GM12878 (cell line): ENCODE data around the gene COX11. TPM values are rescaled to one million over a fixed set of nuclear protein-coding genes. Genes with fewer than 3 reads are reported as not detected.

Experiments
- ATF7 ChIP-seq: fragments of 450-650 bp; IDR thresholded peaks from 2 replicates; pipeline ENCODE4 v1.6.1; 2016; ENCODE audit warnings: low read depth, mild to moderate bottlenecking
- HSF1 ChIP-seq: fragments of 150-350 bp; IDR thresholded peaks from 2 replicates; pipeline ENCODE4 v1.6.1; 2014; ENCODE audit warnings: mild to moderate bottlenecking, low read depth, low read length
- MTA2 ChIP-seq: fragments of 450-650 bp; IDR thresholded peaks from 2 replicates; pipeline ENCODE4 v1.6.1; 2016; ENCODE audit warnings: low read depth, mild to moderate bottlenecking, moderate library complexity
- SMC3 ChIP-seq: IDR thresholded peaks from 2 replicates; pipeline ENCODE4 v1.6.1; 2011; ENCODE audit warnings: low read length, improper control_type of control experiment, borderline replicate concordance
- SPI1 ChIP-seq: IDR thresholded peaks from 2 replicates; pipeline ENCODE4 v1.6.1; 2011; ENCODE audit warnings: low read depth, mild to moderate bottlenecking, low read length, moderate library complexity, borderline replicate concordance; ENCODE audit not compliant: insufficient read depth
- ZBED1 ChIP-seq: IDR thresholded peaks from 2 replicates; pipeline ENCODE4 v1.6.1; 2016; ENCODE audit warnings: borderline replicate concordance
- polyA plus RNA-seq, 11 experiments: library from polyadenylated mRNA; depleted of rRNA in 4 of 11; unstranded in 6 of 11; stranded (reverse) in 5 of 11; fragments of >200 nt; fragmentation: Nextera tagmentation in 4 of 11; fragmentation: Illumina TruSeq in 1 of 11; extraction: Ambion mirVana in 4 of 11; extraction: Trizol in 1 of 11; gene quantifications; 1 replicate in 1 of 11; 2 replicates in 10 of 11; pipeline versions ENCODE4 v1.2.1 to v1.2.3, GENCODE V29; 2011 to 2016; ENCODE audit warnings: inconsistent platforms in 2 of 11, missing spikeins in 2 of 11, low read depth in 1 of 11
- total RNA-seq, 4 experiments: library from RNA; depleted of rRNA in 3 of 4; stranded (reverse); fragments of >200 nt in 3 of 4; fragmentation: Illumina TruSeq in 1 of 4; extraction: Trizol in 1 of 4; gene quantifications; 2 replicates each; pipeline versions ENCODE4 v1.2.1 to v1.2.3, GENCODE V29; 2013 to 2021
- TF ChIP-seq, protein P1 (sequence below): fragments of 450-650 bp; formaldehyde crosslinking; IDR thresholded peaks from 2 replicates; pipeline ENCODE4 v1.5.0; 2022; ENCODE audit warnings: mild to moderate bottlenecking, missing genetic modification characterization
- TF ChIP-seq, protein P2 (sequence below): fragments of 450-650 bp; IDR thresholded peaks from 2 replicates; pipeline ENCODE4 v1.6.1; 2016; ENCODE audit warnings: mild to moderate bottlenecking, moderate library complexity, borderline replicate concordance

COX11 gene
- total and polyA plus RNA-seq, 10 of the 15 experiments (the other 5 are each of a cell fraction or from before 2014, with no cell fraction given) = 13.8 to 69.4 (median 50.8) TPM

- TF ChIP-seq, protein P1, sequence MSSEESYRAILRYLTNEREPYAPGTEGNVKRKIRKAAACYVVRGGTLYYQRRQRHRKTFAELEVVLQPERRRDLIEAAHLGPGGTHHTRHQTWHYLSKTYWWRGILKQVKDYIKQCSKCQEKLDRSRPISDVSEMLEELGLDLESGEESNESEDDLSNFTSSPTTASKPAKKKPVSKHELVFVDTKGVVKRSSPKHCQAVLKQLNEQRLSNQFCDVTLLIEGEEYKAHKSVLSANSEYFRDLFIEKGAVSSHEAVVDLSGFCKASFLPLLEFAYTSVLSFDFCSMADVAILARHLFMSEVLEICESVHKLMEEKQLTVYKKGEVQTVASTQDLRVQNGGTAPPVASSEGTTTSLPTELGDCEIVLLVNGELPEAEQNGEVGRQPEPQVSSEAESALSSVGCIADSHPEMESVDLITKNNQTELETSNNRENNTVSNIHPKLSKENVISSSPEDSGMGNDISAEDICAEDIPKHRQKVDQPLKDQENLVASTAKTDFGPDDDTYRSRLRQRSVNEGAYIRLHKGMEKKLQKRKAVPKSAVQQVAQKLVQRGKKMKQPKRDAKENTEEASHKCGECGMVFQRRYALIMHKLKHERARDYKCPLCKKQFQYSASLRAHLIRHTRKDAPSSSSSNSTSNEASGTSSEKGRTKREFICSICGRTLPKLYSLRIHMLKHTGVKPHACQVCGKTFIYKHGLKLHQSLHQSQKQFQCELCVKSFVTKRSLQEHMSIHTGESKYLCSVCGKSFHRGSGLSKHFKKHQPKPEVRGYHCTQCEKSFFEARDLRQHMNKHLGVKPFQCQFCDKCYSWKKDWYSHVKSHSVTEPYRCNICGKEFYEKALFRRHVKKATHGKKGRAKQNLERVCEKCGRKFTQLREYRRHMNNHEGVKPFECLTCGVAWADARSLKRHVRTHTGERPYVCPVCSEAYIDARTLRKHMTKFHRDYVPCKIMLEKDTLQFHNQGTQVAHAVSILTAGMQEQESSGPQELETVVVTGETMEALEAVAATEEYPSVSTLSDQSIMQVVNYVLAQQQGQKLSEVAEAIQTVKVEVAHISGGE (CRISPR knock-in tag) = no peak
- no peak for TF ChIP-seq SPI1
- TF ChIP-seq, protein P2, sequence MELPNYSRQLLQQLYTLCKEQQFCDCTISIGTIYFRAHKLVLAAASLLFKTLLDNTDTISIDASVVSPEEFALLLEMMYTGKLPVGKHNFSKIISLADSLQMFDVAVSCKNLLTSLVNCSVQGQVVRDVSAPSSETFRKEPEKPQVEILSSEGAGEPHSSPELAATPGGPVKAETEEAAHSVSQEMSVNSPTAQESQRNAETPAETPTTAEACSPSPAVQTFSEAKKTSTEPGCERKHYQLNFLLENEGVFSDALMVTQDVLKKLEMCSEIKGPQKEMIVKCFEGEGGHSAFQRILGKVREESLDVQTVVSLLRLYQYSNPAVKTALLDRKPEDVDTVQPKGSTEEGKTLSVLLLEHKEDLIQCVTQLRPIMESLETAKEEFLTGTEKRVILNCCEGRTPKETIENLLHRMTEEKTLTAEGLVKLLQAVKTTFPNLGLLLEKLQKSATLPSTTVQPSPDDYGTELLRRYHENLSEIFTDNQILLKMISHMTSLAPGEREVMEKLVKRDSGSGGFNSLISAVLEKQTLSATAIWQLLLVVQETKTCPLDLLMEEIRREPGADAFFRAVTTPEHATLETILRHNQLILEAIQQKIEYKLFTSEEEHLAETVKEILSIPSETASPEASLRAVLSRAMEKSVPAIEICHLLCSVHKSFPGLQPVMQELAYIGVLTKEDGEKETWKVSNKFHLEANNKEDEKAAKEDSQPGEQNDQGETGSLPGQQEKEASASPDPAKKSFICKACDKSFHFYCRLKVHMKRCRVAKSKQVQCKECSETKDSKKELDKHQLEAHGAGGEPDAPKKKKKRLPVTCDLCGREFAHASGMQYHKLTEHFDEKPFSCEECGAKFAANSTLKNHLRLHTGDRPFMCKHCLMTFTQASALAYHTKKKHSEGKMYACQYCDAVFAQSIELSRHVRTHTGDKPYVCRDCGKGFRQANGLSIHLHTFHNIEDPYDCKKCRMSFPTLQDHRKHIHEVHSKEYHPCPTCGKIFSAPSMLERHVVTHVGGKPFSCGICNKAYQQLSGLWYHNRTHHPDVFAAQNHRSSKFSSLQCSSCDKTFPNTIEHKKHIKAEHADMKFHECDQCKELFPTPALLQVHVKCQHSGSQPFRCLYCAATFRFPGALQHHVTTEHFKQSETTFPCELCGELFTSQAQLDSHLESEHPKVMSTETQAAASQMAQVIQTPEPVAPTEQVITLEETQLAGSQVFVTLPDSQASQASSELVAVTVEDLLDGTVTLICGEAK = no peak
- TF ChIP-seq SMC3 = no peak
- TF ChIP-seq ZBED1 = no peak
- no peak for TF ChIP-seq MTA2
- no peak for TF ChIP-seq ATF7
- no peak for TF ChIP-seq HSF1
Observed at GRCh38 chr17:54982399-54982798, 13.9 kb upstream of the COX11 start (continued).
